GM23338 (cell line): ENCODE data around the gene TMEM74B.

ENCODE experiments used
- CREB1 ChIP-seq: fragments of 250-450 bp; sonication (Bioruptor Pico); IDR thresholded peaks from 2 replicates; pipeline ENCODE4 v1.5.0; 2020; ENCODE audit warnings: low read depth, mild to moderate bottlenecking, moderate library complexity
- EZH2 ChIP-seq: fragments of 200-600 bp; sonication (generic); IDR thresholded peaks from one replicate; pipeline ENCODE4 v1.8.0; 2017; ENCODE audit warnings: antibody characterized with exemption, mild to moderate bottlenecking, low read depth; ENCODE audit not compliant: unreplicated experiment
- EZH2phosphoT487 ChIP-seq: fragments of 200-600 bp; sonication (generic); IDR thresholded peaks from one replicate; pipeline ENCODE4 v1.8.1; 2018; ENCODE audit warnings: antibody characterized with exemption; ENCODE audit not compliant: unreplicated experiment
- NANOG ChIP-seq: IDR thresholded peaks from 2 replicates; pipeline ENCODE4 v1.6.1; 2016; ENCODE audit warnings: antibody characterized with exemption, borderline replicate concordance
- POLR2AphosphoS5 ChIP-seq: IDR thresholded peaks from 2 replicates; pipeline ENCODE4 v1.6.1; 2016; ENCODE audit warnings: antibody characterized with exemption, low read depth
- STAT1 ChIP-seq: IDR thresholded peaks from one replicate; pipeline ENCODE4 v1.6.1; 2016; ENCODE audit warnings: antibody characterized with exemption; ENCODE audit not compliant: unreplicated experiment
- ZNF331 ChIP-seq: fragments of 250-450 bp; sonication (Bioruptor Pico); IDR thresholded peaks from 2 replicates; pipeline ENCODE4 v1.5.0; 2020; ENCODE audit warnings: low read depth, mild to moderate bottlenecking, moderate library complexity
- TF ChIP-seq, protein P1 (sequence below), 2 experiments: fragments of 200-600 bp in 1 of 2; sonication (generic) in 1 of 2; conservative IDR thresholded peaks; 2 replicates each; pipeline versions ENCODE4 v1.5.1 to v1.6.1; 2016 to 2017; ENCODE audit warnings: antibody characterized with exemption in 2 of 2, low read depth in 2 of 2, mild to moderate bottlenecking in 2 of 2, moderate library complexity in 1 of 2
- TF ChIP-seq, protein P2 (sequence below): IDR thresholded peaks from one replicate; pipeline ENCODE4 v1.6.1; 2018; ENCODE audit warnings: antibody characterized with exemption; ENCODE audit not compliant: unreplicated experiment

DNA sequence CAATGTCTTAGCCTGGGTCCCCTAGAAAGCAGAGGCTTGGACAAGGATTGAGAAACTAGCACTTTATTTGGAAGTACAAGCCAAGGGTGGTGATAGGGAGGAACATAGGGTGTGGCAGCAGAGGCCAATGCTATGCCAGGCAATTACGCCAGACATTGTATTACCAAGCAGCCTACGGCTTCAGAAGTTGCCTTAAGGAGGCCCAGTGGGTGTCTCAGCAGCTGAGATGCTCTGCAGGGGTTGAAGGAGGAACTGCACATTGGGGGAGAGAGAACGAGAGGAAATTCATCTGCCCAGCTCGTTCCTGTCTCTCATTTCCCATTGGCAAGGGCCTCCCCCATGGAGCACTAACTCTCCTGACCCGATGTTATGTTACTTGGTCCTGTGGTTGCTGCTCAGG, 19.3 kb upstream of the TMEM74B start:
- TF ChIP-seq, protein P1, sequence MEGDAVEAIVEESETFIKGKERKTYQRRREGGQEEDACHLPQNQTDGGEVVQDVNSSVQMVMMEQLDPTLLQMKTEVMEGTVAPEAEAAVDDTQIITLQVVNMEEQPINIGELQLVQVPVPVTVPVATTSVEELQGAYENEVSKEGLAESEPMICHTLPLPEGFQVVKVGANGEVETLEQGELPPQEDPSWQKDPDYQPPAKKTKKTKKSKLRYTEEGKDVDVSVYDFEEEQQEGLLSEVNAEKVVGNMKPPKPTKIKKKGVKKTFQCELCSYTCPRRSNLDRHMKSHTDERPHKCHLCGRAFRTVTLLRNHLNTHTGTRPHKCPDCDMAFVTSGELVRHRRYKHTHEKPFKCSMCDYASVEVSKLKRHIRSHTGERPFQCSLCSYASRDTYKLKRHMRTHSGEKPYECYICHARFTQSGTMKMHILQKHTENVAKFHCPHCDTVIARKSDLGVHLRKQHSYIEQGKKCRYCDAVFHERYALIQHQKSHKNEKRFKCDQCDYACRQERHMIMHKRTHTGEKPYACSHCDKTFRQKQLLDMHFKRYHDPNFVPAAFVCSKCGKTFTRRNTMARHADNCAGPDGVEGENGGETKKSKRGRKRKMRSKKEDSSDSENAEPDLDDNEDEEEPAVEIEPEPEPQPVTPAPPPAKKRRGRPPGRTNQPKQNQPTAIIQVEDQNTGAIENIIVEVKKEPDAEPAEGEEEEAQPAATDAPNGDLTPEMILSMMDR (conservative IDR thresholded peaks at IDR 0.05; ENCODE audit: low read depth in 2 of 2), result no peak
- no peak for TF ChIP-seq EZH2
- TF ChIP-seq POLR2AphosphoS5, result no peak
- no peak for TF ChIP-seq EZH2phosphoT487
- TF ChIP-seq, protein P2, sequence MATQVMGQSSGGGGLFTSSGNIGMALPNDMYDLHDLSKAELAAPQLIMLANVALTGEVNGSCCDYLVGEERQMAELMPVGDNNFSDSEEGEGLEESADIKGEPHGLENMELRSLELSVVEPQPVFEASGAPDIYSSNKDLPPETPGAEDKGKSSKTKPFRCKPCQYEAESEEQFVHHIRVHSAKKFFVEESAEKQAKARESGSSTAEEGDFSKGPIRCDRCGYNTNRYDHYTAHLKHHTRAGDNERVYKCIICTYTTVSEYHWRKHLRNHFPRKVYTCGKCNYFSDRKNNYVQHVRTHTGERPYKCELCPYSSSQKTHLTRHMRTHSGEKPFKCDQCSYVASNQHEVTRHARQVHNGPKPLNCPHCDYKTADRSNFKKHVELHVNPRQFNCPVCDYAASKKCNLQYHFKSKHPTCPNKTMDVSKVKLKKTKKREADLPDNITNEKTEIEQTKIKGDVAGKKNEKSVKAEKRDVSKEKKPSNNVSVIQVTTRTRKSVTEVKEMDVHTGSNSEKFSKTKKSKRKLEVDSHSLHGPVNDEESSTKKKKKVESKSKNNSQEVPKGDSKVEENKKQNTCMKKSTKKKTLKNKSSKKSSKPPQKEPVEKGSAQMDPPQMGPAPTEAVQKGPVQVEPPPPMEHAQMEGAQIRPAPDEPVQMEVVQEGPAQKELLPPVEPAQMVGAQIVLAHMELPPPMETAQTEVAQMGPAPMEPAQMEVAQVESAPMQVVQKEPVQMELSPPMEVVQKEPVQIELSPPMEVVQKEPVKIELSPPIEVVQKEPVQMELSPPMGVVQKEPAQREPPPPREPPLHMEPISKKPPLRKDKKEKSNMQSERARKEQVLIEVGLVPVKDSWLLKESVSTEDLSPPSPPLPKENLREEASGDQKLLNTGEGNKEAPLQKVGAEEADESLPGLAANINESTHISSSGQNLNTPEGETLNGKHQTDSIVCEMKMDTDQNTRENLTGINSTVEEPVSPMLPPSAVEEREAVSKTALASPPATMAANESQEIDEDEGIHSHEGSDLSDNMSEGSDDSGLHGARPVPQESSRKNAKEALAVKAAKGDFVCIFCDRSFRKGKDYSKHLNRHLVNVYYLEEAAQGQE, result no peak
- TF ChIP-seq STAT1, result no peak
- TF ChIP-seq CREB1 (CRISPR knock-in tag), result no peak
- TF ChIP-seq ZNF331 (CRISPR knock-in tag), result no peak
- no peak for TF ChIP-seq NANOG
